Activated CD8-positive, alpha-beta memory T cell treated with anti-CD3 and anti-CD28 coated beads, Interleukin-2, amount 50 U/mL, for 24 hours (primary cell): Measurements from ENCODE around the gene ZNF281.
"Not testable (repeated sequence)": the region's sequence is repeated elsewhere in the genome, so short reads cannot be mapped to it uniquely, and the experiment has no call there.

ENCODE experiments used
- DNase-seq: peaks from one replicate; pipeline ENCODE4 v3.0.0-alpha.2; 2020; ENCODE audit errors: extremely low read depth

Gene ZNF281

GRCh38 chr1:200409761-200410565, at the start of gene ZNF281:
TSS of gene ZNF281 (minus strand) at chr1:200410036. CDS start at chr1:200409705, 331 bp downstream.
- peak; percentile 86 for DNase-seq

GRCh38 chr1:200458780-200459179, 48.9 kb upstream of the ZNF281 start:
- DNase-seq, result no peak

- DNase-seq, result no peak
These were observed 48.0 kb upstream of the ZNF281 start for GRCh38 chr1:200457810-200458209.

GRCh38 chr1:200454425-200454824, 44.6 kb upstream of the ZNF281 start:
- DNase-seq, result no peak

- no peak for DNase-seq
These were observed 43.7 kb upstream of the ZNF281 start for GRCh38 chr1:200453553-200453905.

- DNase-seq, result no peak
These were observed 43.2 kb upstream of the ZNF281 start for GRCh38 chr1:200452850-200453552.

GRCh38 chr1:200448034-200448762, 38.4 kb upstream of the ZNF281 start:
- no peak for DNase-seq

- DNase-seq, result no peak
These were observed 35.4 kb upstream of the ZNF281 start for GRCh38 chr1:200445213-200445612.

- DNase-seq, result no peak
These were observed 34.6 kb upstream of the ZNF281 start for GRCh38 chr1:200444478-200444877.

GRCh38 chr1:200443860-200444259, 34.0 kb upstream of the ZNF281 start:
- no peak for DNase-seq

- DNase-seq, result no peak
These were observed 32.8 kb upstream of the ZNF281 start for GRCh38 chr1:200442537-200443156.

- DNase-seq, result no peak
These were observed 32.2 kb upstream of the ZNF281 start for GRCh38 chr1:200442023-200442422.

GRCh38 chr1:200438911-200439310, 29.1 kb upstream of the ZNF281 start:
- no peak for DNase-seq

GRCh38 chr1:200438413-200438812, 28.6 kb upstream of the ZNF281 start:
- not testable (repeated sequence) for DNase-seq

- no peak for DNase-seq
These were observed 27.8 kb upstream of the ZNF281 start for GRCh38 chr1:200437556-200438203.

- DNase-seq, result no peak
These were observed 27.3 kb upstream of the ZNF281 start for GRCh38 chr1:200437088-200437487.

GRCh38 chr1:200436436-200436835, 26.6 kb upstream of the ZNF281 start:
- DNase-seq, result no peak

GRCh38 chr1:200435200-200435780, 25.5 kb upstream of the ZNF281 start:
- DNase-seq, result no peak

- no peak for DNase-seq
These were observed 23.8 kb upstream of the ZNF281 start for GRCh38 chr1:200433586-200433985.

GRCh38 chr1:200432586-200432985, 22.8 kb upstream of the ZNF281 start:
- DNase-seq, result no peak

- no peak for DNase-seq
These were observed 19.4 kb upstream of the ZNF281 start for GRCh38 chr1:200429221-200429751.
